ENCODE measurements around the gene OCA2. TPM values are rescaled to one million over a fixed set of nuclear protein-coding genes. Genes with fewer than 3 reads are reported as not detected.

The OCA2 gene
- total and polyA plus RNA-seq, 12 donors = 0.13 to 0.44 (median 0.23) TPM; not detected in 7

GRCh38 chr15:27817258-27817657 is 281.9 kb downstream of the OCA2 start:
- Histone ChIP-seq H3K4me3 (no peak overlapping the region), H3K9me3 (replicated peaks in 1 of 3) (no peaks in the 10 kb centered on the region), H3K27me3 (no peaks in the 10 kb centered on the region), H3K4me1 (replicated peaks in 1 of 2) (no peaks in the 10 kb centered on the region), H3K36me3 (replicated peaks in 1 of 2) (no peaks in the 10 kb centered on the region), H3K27ac (no peak overlapping the region)
- TF ChIP-seq POLR2A (IDR thresholded peaks at IDR 0.05) = no peak
- no peak for DNase-seq
- intact Hi-C loops (cut with DNase I) = no loop called here
- WGBS, 4 donors = 74 to 87% (median 83%) methylated on average over 3 of the region's 3 CpGs

- H3K9me3 ChIP-seq (replicated peaks in 1 of 3) = no peaks in the 10 kb centered on the region
- H3K27me3 ChIP-seq = no peaks in the 10 kb centered on the region
- intact Hi-C loops (cut with DNase I) = no loop called here
- no peak overlapping the region for H3K27ac ChIP-seq
- TF ChIP-seq POLR2A (IDR thresholded peaks at IDR 0.05) = no peak
- no peak for TF ChIP-seq CTCF (IDR thresholded peaks at IDR 0.05)
- no peak for DNase-seq
- no peak overlapping the region for H3K4me3 ChIP-seq
- 78 to 90% (median 84%) methylated on average over 8 of the region's 8 CpGs for WGBS, 4 donors
- H3K4me1 ChIP-seq (replicated peaks in 1 of 2) = no peaks in the 10 kb centered on the region
- no peaks in the 10 kb centered on the region for H3K36me3 ChIP-seq (replicated peaks in 1 of 2)
Observed at GRCh38 chr15:27816790-27817189, 282.3 kb downstream of the OCA2 start.

GRCh38 chr15:27815035-27815434 is 284.1 kb downstream of the OCA2 start:
- TF ChIP-seq POLR2A (IDR thresholded peaks at IDR 0.05) = no peak
- TF ChIP-seq CTCF (IDR thresholded peaks at IDR 0.05) = no peak
- no peak for DNase-seq
- H3K4me3 ChIP-seq = no peak overlapping the region
- no peak overlapping the region for H3K27ac ChIP-seq
- intact Hi-C loops (cut with DNase I) = no loop called here
- no peaks in the 10 kb centered on the region for H3K27me3 ChIP-seq
- H3K36me3 ChIP-seq (replicated peaks in 1 of 2) = no peaks in the 10 kb centered on the region
- no peaks in the 10 kb centered on the region for H3K9me3 ChIP-seq (replicated peaks in 1 of 3)
- no peaks in the 10 kb centered on the region for H3K4me1 ChIP-seq (replicated peaks in 1 of 2)
- WGBS, 4 donors = 73 to 84% (median 80%) methylated on average over 6 to 8 of the region's 8 CpGs

- no peak for DNase-seq
- Histone ChIP-seq H3K4me3 (no peak overlapping the region), H3K4me1 (replicated peaks in 1 of 2) (no peaks in the 10 kb centered on the region), H3K9me3 (replicated peaks in 1 of 3) (no peaks in the 10 kb centered on the region), H3K27ac (no peak overlapping the region), H3K27me3 (no peaks in the 10 kb centered on the region), H3K36me3 (replicated peaks in 1 of 2) (no peaks in the 10 kb centered on the region)
- 87 to 97% (median 94%) methylated on average over 2 of the region's 2 CpGs; no CpG with 5 or more reads in 1 of the 4 donors for WGBS, 4 donors
- TF ChIP-seq CTCF (IDR thresholded peaks at IDR 0.05) (no peak), POLR2A (IDR thresholded peaks at IDR 0.05) (no peak)
- intact Hi-C loops (cut with DNase I) = no loop called here
Observed at GRCh38 chr15:27813139-27813538, 286.0 kb downstream of the OCA2 start.

- Histone ChIP-seq H3K9me3 (replicated peaks in 1 of 3) (no peaks in the 10 kb centered on the region), H3K4me3 (no peak overlapping the region), H3K4me1 (replicated peaks in 1 of 2) (no peaks in the 10 kb centered on the region), H3K36me3 (replicated peaks in 1 of 2) (no peaks in the 10 kb centered on the region), H3K27ac (no peak overlapping the region), H3K27me3 (no peaks in the 10 kb centered on the region)
- 70 to 90% (median 76%) methylated on average over 9 of the region's 9 CpGs for WGBS, 4 donors
- no peak for DNase-seq
- intact Hi-C loops (cut with DNase I) = no loop called here
- TF ChIP-seq POLR2A (IDR thresholded peaks at IDR 0.05) (no peak), CTCF (IDR thresholded peaks at IDR 0.05) (no peak)
Observed at GRCh38 chr15:27808182-27808581, 290.9 kb downstream of the OCA2 start.
